ENCODE data around the gene TCF4. TPM values are rescaled to one million over a fixed set of nuclear protein-coding genes. Genes with fewer than 3 reads are reported as not detected.

Gene TCF4
- polyA plus RNA-seq, 1 of the 3 experiments (the other 2 are of a cell fraction) = 39.1 TPM

- Histone ChIP-seq H3K27me3 (ENCODE audit: insufficient read depth) (no peaks in the 10 kb centered on the region), H3K27ac (ENCODE audit: low read depth in 2 of 2, low read length in 1 of 2) (peak overlapping the region; percentile 61 to 86), H3K9me3 (no peaks in the 10 kb centered on the region), H4K20me1 (ENCODE audit: insufficient read depth) (no peaks in the 10 kb centered on the region), H3K79me2 (ENCODE audit: insufficient read depth) (peaks cover 14% of the 10 kb centered on the region; the same call in 1 of the 2 replicates), H3K36me3 (replicated peaks in 1 of 2; ENCODE audit: control insufficient read depth in 1 of 2, insufficient read depth in 2 of 2, low read length in 1 of 2) (peaks cover 30 to 69% of the 10 kb centered on the region in 2 experiments), H3K9me2 (no peaks in the 10 kb centered on the region), H3K4me2 (peak overlapping the region; percentile 25; the same call in 1 of the 2 replicates), H3K4me1 (ENCODE audit: control insufficient read depth in 1 of 2, insufficient read depth in 2 of 2, low read depth in 1 of 2, low read length in 1 of 2) (peaks cover 34 to 53% of the 10 kb centered on the region in 2 experiments; a peak in 3 of 4 replicates), H3F3A (replicated peaks; ENCODE audit: insufficient read depth) (peaks cover 17% of the 10 kb centered on the region), H2AFZ (ENCODE audit: low read depth) (no peak overlapping the region), H3K9ac (no peak overlapping the region), H3K4me3 (ENCODE audit: low read depth in 2 of 2, low read length in 1 of 2) (no peak overlapping the region)
- DNase-seq = no peak
- WGBS (ENCODE audit: low lambda C conversion rate) = 63% methylated on average over 5 of the region's 5 CpGs
- POLR2A ChIA-PET = no interaction called here
- TF ChIP-seq RFX5 (IDR thresholded peaks at IDR 0.05; ENCODE audit: low read length) (no peak), TCF12 (IDR thresholded peaks at IDR 0.05) (no peak), SIN3A (IDR thresholded peaks at IDR 0.05; ENCODE audit: borderline replicate concordance, low read depth, low read length) (no peak), EP300 (IDR thresholded peaks at IDR 0.05; ENCODE audit: borderline replicate concordance in 1 of 2, low read depth in 1 of 2, low read length in 1 of 2) (no peak), USF1 (IDR thresholded peaks at IDR 0.05; ENCODE audit: borderline replicate concordance, low read depth) (no peak), USF2 (IDR thresholded peaks at IDR 0.05; ENCODE audit: borderline replicate concordance, low read depth, low read length) (no peak), FOSL2 (IDR thresholded peaks at IDR 0.05; ENCODE audit: borderline replicate concordance, low read depth) (no peak), MXI1 (IDR thresholded peaks at IDR 0.05; ENCODE audit: low read depth, low read length) (no peak), PBX3 (IDR thresholded peaks at IDR 0.05) (no peak), EZH2phosphoT487 (IDR thresholded peaks at IDR 0.05; ENCODE audit: borderline replicate concordance, low read depth) (no peak), CTCF (IDR thresholded peaks at IDR 0.05) (no peak), POLR2AphosphoS5 (IDR thresholded peaks at IDR 0.05; ENCODE audit: low read depth, low read length) (no peak), IRF3 (IDR thresholded peaks at IDR 0.05; ENCODE audit: low read depth, low read length) (no peak), FOXM1 (IDR thresholded peaks at IDR 0.05; ENCODE audit: low read depth) (no peak), TEAD4 (IDR thresholded peaks at IDR 0.05; ENCODE audit: borderline replicate concordance, insufficient read depth) (no peak)
- CTCF ChIA-PET = interaction anchor here (0.7 to 4.6 kb wide), 4 partner anchors 10 to 99 kb away, joined by 3 to 27 read pairs (median 4); no protein-coding TSS in a partner anchor
Measured at GRCh38 chr18:55244546-55244945, 343.4 kb downstream of the TCF4 start.
